ENCODE measurements around the gene CALML5. TPM values are rescaled to one million over a fixed set of nuclear protein-coding genes. Genes with fewer than 3 reads are reported as not detected.

Gene CALML5
- total and polyA plus RNA-seq, 9 of the 15 experiments (the other 6 are each of a cell fraction or from before 2014, with no cell fraction given): not detected

GRCh38 chr10:5480162-5480941 lies 19.0 kb downstream of the CALML5 start (continued):
- TF ChIP-seq MIER1 (IDR thresholded peaks at IDR 0.05; ENCODE audit: low read depth) (no peak), RBM25 (IDR thresholded peaks at IDR 0.05; ENCODE audit: low read depth, low read length, severe bottlenecking) (no peak), ZNF583 (CRISPR knock-in tag; IDR thresholded peaks at IDR 0.05) (peak; percentile 49; the same call in 1 of the 2 replicates), TRIM24 (IDR thresholded peaks at IDR 0.05) (no peak), IFI16 (CRISPR knock-in tag; IDR thresholded peaks at IDR 0.05) (peak; percentile 4; the same call in 1 of the 2 replicates), TAF1 (IDR thresholded peaks at IDR 0.05; ENCODE audit: control insufficient read depth, extremely low read depth, insufficient read depth, low read length, severe bottlenecking) (no peak)
- TF ChIP-seq, protein P1, sequence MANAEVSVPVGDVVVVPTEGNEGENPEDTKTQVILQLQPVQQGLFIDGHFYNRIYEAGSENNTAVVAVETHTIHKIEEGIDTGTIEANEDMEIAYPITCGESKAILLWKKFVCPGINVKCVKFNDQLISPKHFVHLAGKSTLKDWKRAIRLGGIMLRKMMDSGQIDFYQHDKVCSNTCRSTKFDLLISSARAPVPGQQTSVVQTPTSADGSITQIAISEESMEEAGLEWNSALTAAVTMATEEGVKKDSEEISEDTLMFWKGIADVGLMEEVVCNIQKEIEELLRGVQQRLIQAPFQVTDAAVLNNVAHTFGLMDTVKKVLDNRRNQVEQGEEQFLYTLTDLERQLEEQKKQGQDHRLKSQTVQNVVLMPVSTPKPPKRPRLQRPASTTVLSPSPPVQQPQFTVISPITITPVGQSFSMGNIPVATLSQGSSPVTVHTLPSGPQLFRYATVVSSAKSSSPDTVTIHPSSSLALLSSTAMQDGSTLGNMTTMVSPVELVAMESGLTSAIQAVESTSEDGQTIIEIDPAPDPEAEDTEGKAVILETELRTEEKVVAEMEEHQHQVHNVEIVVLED (CRISPR knock-in tag; IDR thresholded peaks at IDR 0.05): no peak

GRCh38 chr10:5479481-5480161 lies 19.7 kb downstream of the CALML5 start:
- peaks cover 96% of the 10 kb centered on the region for H3K79me2 ChIP-seq (ENCODE audit: control insufficient read depth, insufficient read depth, low read length)
- intact Hi-C loops (cut with micrococcal nuclease) (loop anchor here (1.0 to 5.0 kb wide), 3 partner anchors 17 to 68 kb away; no protein-coding TSS in a partner anchor), in situ Hi-C loops (cut with MboI) (no loop called here)
- no peaks in the 10 kb centered on the region for H3K27me3 ChIP-seq (ENCODE audit: control insufficient read depth in 2 of 2, insufficient read depth in 2 of 2, low read length in 2 of 2)
- 1% methylated on average over 13 of the region's 14 CpGs for WGBS (ENCODE audit: insufficient coverage, low coverage, missing lambda C conversion rate)
- H2AFZ ChIP-seq (ENCODE audit: low read depth, low read length): no peak overlapping the region
- H3K4me2 ChIP-seq (ENCODE audit: insufficient read depth, low read length): peak overlapping the region; percentile 100
- H4K20me1 ChIP-seq (replicated peaks; ENCODE audit: control insufficient read depth, insufficient read depth, low read length): no peaks in the 10 kb centered on the region
- ATAC-seq (peak; percentile 62), FAIRE-seq (peak; percentile 93), DNase-seq (ENCODE audit: extremely low read depth in 1 of 4, low spot score in 3 of 4) (peak; percentile 81 to 95 (median 87))
- H3K4me3 ChIP-seq: peak overlapping the region; percentile 47
- ChIA-PET CTCF (ENCODE audit: low intra/inter-chr PET ratio) (no interaction called here), POLR2A (interaction anchor here (0.6 to 7.0 kb wide), 4 partner anchors 11 to 631 kb away, joined by 3 to 43 read pairs (median 7); no protein-coding TSS in a partner anchor)
- H3K27ac ChIP-seq (ENCODE audit: extremely low read depth, low read depth, low read length): peak overlapping the region; percentile 94
- H3K9me1 ChIP-seq (ENCODE audit: control insufficient read depth, insufficient read depth, low read length): no peaks in the 10 kb centered on the region
- peak overlapping the region; percentile 85 to 95 for H3K9ac ChIP-seq (ENCODE audit: insufficient read depth in 1 of 2, low read depth in 2 of 2, low read length in 2 of 2)
- H3K9me3 ChIP-seq (replicated peaks; ENCODE audit: control insufficient read depth, insufficient read depth, low read depth, low read length): no peaks in the 10 kb centered on the region
- no TSS peak for BruUV-seq (replicated peaks)
- peaks cover 48 to 49% of the 10 kb centered on the region in 2 experiments for H3K4me1 ChIP-seq (replicated peaks in 1 of 2; ENCODE audit: control insufficient read depth in 2 of 2, insufficient read depth in 2 of 2, low read length in 2 of 2)
- peaks cover 20% of the 10 kb centered on the region for H3K36me3 ChIP-seq (ENCODE audit: control insufficient read depth, insufficient read depth, low read length)
- TF ChIP-seq HDAC1 (IDR thresholded peaks at IDR 0.05) (peak in 1 of 2 experiments; percentile 54; a peak in 1 of 4 replicates), SREBF1 (IDR thresholded peaks at IDR 0.05; ENCODE audit: borderline replicate concordance, low read depth, low read length) (no peak), PCBP1 (IDR thresholded peaks at IDR 0.05; ENCODE audit: low read depth, low read length, poor library complexity, severe bottlenecking) (no peak), ZNF280B (CRISPR knock-in tag; IDR thresholded peaks at IDR 0.05) (no peak), ZC3H8 (IDR thresholded peaks at IDR 0.05) (no peak), CBX5 (IDR thresholded peaks at IDR 0.05; ENCODE audit: borderline replicate concordance, low read depth) (no peak), ZNF75A (CRISPR knock-in tag; IDR thresholded peaks at IDR 0.05) (no peak), EP300 (IDR thresholded peaks at IDR 0.05; ENCODE audit: low read length) (peak; percentile 94), GABPA (tag; conservative IDR thresholded peaks at IDR 0.05; ENCODE audit: low read depth) (no peak; the same call in 1 of the 2 replicates), NCOR1 (IDR thresholded peaks at IDR 0.05) (peak; percentile 92)
